Measurements from ENCODE around the gene SKI. TPM values are rescaled to one million over a fixed set of nuclear protein-coding genes. Genes with fewer than 3 reads are reported as not detected.

The SKI gene
- total and polyA plus RNA-seq, 9 of the 15 experiments (the other 6 are each of a cell fraction or from before 2014, with no cell fraction given), result 0.10 to 60.5 (median 4.6) TPM

GRCh38 chr1:2229037-2229864 is 1.1 kb downstream of the SKI start (continued):
- no peak for TF ChIP-seq HOMEZ (CRISPR knock-in tag; IDR thresholded peaks at IDR 0.05)
- no peak for TF ChIP-seq ZNF507 (tag; conservative IDR thresholded peaks at IDR 0.05)
- TF ChIP-seq ETS1 (conservative IDR thresholded peaks at IDR 0.05; ENCODE audit: control insufficient read depth, low read depth, low read length), result peak; percentile 25; the same call in 1 of the 2 replicates
- TF ChIP-seq ZBTB5 (IDR thresholded peaks at IDR 0.05), result no peak
- TF ChIP-seq TBL1XR1 (IDR thresholded peaks at IDR 0.05; ENCODE audit: low read length in 2 of 2), result no peak
- peak in 1 of 2 experiments; percentile 54; a peak in 1 of 4 replicates for TF ChIP-seq MNT (conservative IDR thresholded peaks at IDR 0.05)
- no peak for TF ChIP-seq ATF6 (CRISPR knock-in tag; IDR thresholded peaks at IDR 0.05)
- TF ChIP-seq PREB (CRISPR knock-in tag; IDR thresholded peaks at IDR 0.05), result 0 out of 2 replicates have a peak, but pooled peaks have one; percentile 6
- 0 out of 2 replicates have a peak, but pooled peaks have one; percentile 20 for TF ChIP-seq TOE1 (IDR thresholded peaks at IDR 0.05; ENCODE audit: borderline replicate concordance)
- no peak for TF ChIP-seq TOE1 (CRISPR knock-in tag; IDR thresholded peaks at IDR 0.05; ENCODE audit: borderline replicate concordance, low read depth)
- no peak for TF ChIP-seq TAF9B (IDR thresholded peaks at IDR 0.05; ENCODE audit: partially characterized antibody)
- 0 out of 2 replicates have a peak, but pooled peaks have one; percentile 18 for TF ChIP-seq MECOM (CRISPR knock-in tag; IDR thresholded peaks at IDR 0.05)
- peak; percentile 60 for TF ChIP-seq HINFP (tag; conservative IDR thresholded peaks at IDR 0.05; ENCODE audit: low read depth)
- no peak for TF ChIP-seq RFX1 (IDR thresholded peaks at IDR 0.05)

All from K562 (cell line).